Gastrocnemius medialis (tissue), 4 donors: ENCODE measurements around the gene GSPT1.

Source experiments
- CTCF ChIP-seq, 5 experiments: fragments of 450-650 bp in 3 of 5; fragments of 200-600 bp in 2 of 5; sonication (generic) in 2 of 5; IDR thresholded peaks in 4 of 5; conservative IDR thresholded peaks in 1 of 5; 1 replicate in 4 of 5; 2 replicates in 1 of 5; pipeline ENCODE4 v1.5.1; 2016 to 2019; ENCODE audit warnings: antibody characterized with exemption in 5 of 5, mild to moderate bottlenecking in 3 of 5, moderate library complexity in 3 of 5
- POLR2A ChIP-seq, 2 donors: fragments of 450-650 bp; IDR thresholded peaks; one replicate each; pipeline ENCODE4 v1.6.1; 2017; ENCODE audit warnings: antibody characterized with exemption in 2 of 2, mild to moderate bottlenecking in 2 of 2, moderate library complexity in 2 of 2

- no peak for TF ChIP-seq CTCF (IDR thresholded peaks at IDR 0.05 in 4 of 5, conservative IDR thresholded peaks at IDR 0.05 in 1 of 5)
- TF ChIP-seq POLR2A (IDR thresholded peaks at IDR 0.05): no peak
These were observed 23.0 kb downstream of the GSPT1 start for GRCh38 chr16:11892761-11893160.
